OCI-LY1 (cell line): Measurements from ENCODE around the gene KLF7.

Experiments
- H2AFZ ChIP-seq: fragments of 200-600 bp; sonication (generic), shearing (Covaris generic); 2 replicates; pipeline ENCODE4 v1.6.0; 2014; ENCODE audit warnings: antibody characterized with exemption, mild to moderate bottlenecking, low read length
- H3F3A ChIP-seq: fragments of 200-600 bp; sonication (generic), shearing (Covaris generic); 2 replicates; pipeline ENCODE4 v1.6.0; 2014; ENCODE audit warnings: mild to moderate bottlenecking, antibody characterized with exemption, low read length, moderate library complexity; ENCODE audit not compliant: insufficient read depth
- H3K27ac ChIP-seq: fragments of 200-600 bp; sonication (generic); 2 replicates; pipeline ENCODE4 v1.5.1; 2014; ENCODE audit warnings: low read length, mixed run types, mild to moderate bottlenecking, low read depth; ENCODE audit not compliant: poor library complexity, severe bottlenecking
- H3K27me3 ChIP-seq: fragments of 200-600 bp; sonication (generic); 2 replicates; pipeline ENCODE4 v1.6.0; 2014; ENCODE audit warnings: antibody characterized with exemption, mild to moderate bottlenecking, low read length, moderate library complexity; ENCODE audit not compliant: insufficient read depth
- H3K36me3 ChIP-seq: fragments of 200-600 bp; sonication (generic); 2 replicates; pipeline ENCODE4 v1.6.1; 2014; ENCODE audit warnings: mild to moderate bottlenecking, antibody characterized with exemption, low read length, moderate library complexity, mixed read lengths; ENCODE audit not compliant: insufficient read depth
- H3K4me1 ChIP-seq: fragments of 200-600 bp; sonication (generic); 2 replicates; pipeline ENCODE4 v1.5.1; 2014; ENCODE audit warnings: mild to moderate bottlenecking, low read length, moderate library complexity; ENCODE audit not compliant: insufficient read depth, severe bottlenecking
- H3K4me2 ChIP-seq: fragments of 200-600 bp; sonication (generic), shearing (Covaris generic); 2 replicates; pipeline ENCODE4 v1.6.1; 2014; ENCODE audit warnings: low read length
- H3K4me3 ChIP-seq: fragments of 200-600 bp; sonication (generic); 2 replicates; pipeline ENCODE4 v1.5.1; 2014; ENCODE audit warnings: low read length, low read depth, mild to moderate bottlenecking, mixed read lengths; ENCODE audit not compliant: poor library complexity, severe bottlenecking
- H3K79me2 ChIP-seq: fragments of 200-600 bp; shearing (Covaris generic); 2 replicates; pipeline ENCODE4 v1.6.1; 2016; ENCODE audit warnings: mixed run types, low read length, mixed read lengths; ENCODE audit not compliant: insufficient read depth
- H3K9ac ChIP-seq: fragments of 200-600 bp; sonication (generic), shearing (Covaris generic); 2 replicates; pipeline ENCODE4 v1.6.1; 2014; ENCODE audit warnings: mild to moderate bottlenecking, low read length, mixed read lengths
- H3K9me2 ChIP-seq: fragments of 200-600 bp; sonication (generic), shearing (Covaris generic); 2 replicates; pipeline ENCODE4 v1.6.1; 2014; ENCODE audit warnings: low read depth, mild to moderate bottlenecking, low read length, mixed read lengths
- H3K9me3 ChIP-seq: fragments of 200-600 bp; shearing (Covaris generic); 2 replicates; pipeline ENCODE4 v1.6.1; 2014; ENCODE audit warnings: low read length, mixed read lengths
- H4K20me1 ChIP-seq: fragments of 200-600 bp; sonication (generic), shearing (Covaris generic); 2 replicates; pipeline ENCODE4 v1.6.0; 2016; ENCODE audit warnings: mild to moderate bottlenecking, low read length; ENCODE audit not compliant: insufficient read depth
- CTCF ChIP-seq: fragments of 200-600 bp; sonication (generic), shearing (Covaris generic); IDR thresholded peaks from 2 replicates; pipeline ENCODE4 v1.5.1; 2017; ENCODE audit warnings: mild to moderate bottlenecking, antibody characterized with exemption, low read length, moderate library complexity, mixed read lengths
- EZH2 ChIP-seq: fragments of 200-600 bp; sonication (generic), shearing (Covaris generic); IDR thresholded peaks from 2 replicates; pipeline ENCODE4 v1.8.0; 2017; ENCODE audit warnings: borderline replicate concordance, mixed run types, mild to moderate bottlenecking, antibody characterized with exemption, low read length, moderate library complexity, mixed read lengths

Gene KLF7

DNA sequence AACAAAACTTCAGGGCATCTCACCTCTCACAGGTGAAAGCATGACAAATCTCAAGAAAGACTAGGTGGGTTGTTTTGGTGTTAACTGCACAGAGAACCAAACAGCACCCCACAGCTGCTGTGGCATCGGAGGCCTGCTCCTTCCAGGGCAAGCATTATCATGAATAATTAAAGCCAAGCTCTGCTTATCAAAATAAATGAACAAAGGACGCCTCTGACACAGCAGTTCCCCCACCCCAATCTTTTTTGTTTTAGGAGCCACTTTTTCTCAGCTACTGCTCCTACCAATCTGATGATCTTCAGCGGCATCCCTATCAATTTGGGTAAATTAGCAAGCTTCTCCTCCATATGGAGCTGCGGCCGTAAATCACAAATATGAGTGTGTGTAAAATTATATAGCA is 58.6 kb downstream of the KLF7 start:
- Histone ChIP-seq H3K27me3 (no peaks in the 10 kb centered on the region), H3K4me3 (no peak overlapping the region), H3K4me1 (no peaks in the 10 kb centered on the region), H2AFZ (no peak overlapping the region), H3K79me2 (no peaks in the 10 kb centered on the region), H4K20me1 (no peaks in the 10 kb centered on the region), H3K4me2 (no peak overlapping the region), H3F3A (no peaks in the 10 kb centered on the region), H3K9me2 (no peaks in the 10 kb centered on the region), H3K36me3 (no peaks in the 10 kb centered on the region), H3K9me3 (no peaks in the 10 kb centered on the region), H3K27ac (no peak overlapping the region), H3K9ac (no peak overlapping the region)
- TF ChIP-seq CTCF: no peak
- TF ChIP-seq EZH2: no peak

DNA sequence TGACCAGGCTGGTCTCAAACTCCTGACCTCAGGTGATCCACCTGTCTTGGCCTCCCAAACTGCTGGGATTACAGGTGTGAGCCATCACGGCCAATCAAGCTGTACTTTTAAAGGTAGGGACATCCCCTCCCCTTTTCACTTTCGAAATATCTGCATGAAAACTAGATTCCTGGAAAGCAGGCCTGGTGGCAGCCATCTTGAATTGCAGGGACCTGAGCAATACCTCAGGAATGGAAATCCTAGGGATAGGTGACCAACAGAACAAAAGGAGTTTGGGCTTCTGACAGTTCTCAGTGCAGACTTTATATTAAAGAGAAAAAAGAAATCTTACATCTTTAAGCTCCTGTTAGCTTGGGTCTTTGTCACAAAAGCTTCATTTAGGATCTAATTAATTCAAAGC is 62.6 kb downstream of the KLF7 start:
- Histone ChIP-seq H3K9me2 (no peaks in the 10 kb centered on the region), H3K4me3 (no peak overlapping the region), H3K9me3 (no peaks in the 10 kb centered on the region), H2AFZ (no peak overlapping the region), H3K4me2 (no peak overlapping the region), H3K79me2 (no peaks in the 10 kb centered on the region), H3K36me3 (no peaks in the 10 kb centered on the region), H3K27ac (no peak overlapping the region), H4K20me1 (no peaks in the 10 kb centered on the region), H3K4me1 (no peaks in the 10 kb centered on the region), H3K9ac (no peak overlapping the region), H3F3A (no peaks in the 10 kb centered on the region), H3K27me3 (no peaks in the 10 kb centered on the region)
- TF ChIP-seq EZH2: no peak
- no peak for TF ChIP-seq CTCF

GRCh38 chr2:207101984-207102383 is 63.8 kb downstream of the KLF7 start:
- Histone ChIP-seq H3K27ac (no peak overlapping the region), H3K9ac (no peak overlapping the region), H2AFZ (no peak overlapping the region), H3F3A (no peaks in the 10 kb centered on the region), H3K79me2 (no peaks in the 10 kb centered on the region), H3K4me2 (no peak overlapping the region), H3K4me3 (no peak overlapping the region), H3K9me2 (no peaks in the 10 kb centered on the region), H3K4me1 (no peaks in the 10 kb centered on the region), H4K20me1 (no peaks in the 10 kb centered on the region), H3K36me3 (no peaks in the 10 kb centered on the region), H3K9me3 (no peaks in the 10 kb centered on the region), H3K27me3 (no peaks in the 10 kb centered on the region)
- TF ChIP-seq CTCF (no peak), EZH2 (no peak)
